Measurements from ENCODE around the gene MOGAT3. TPM values are rescaled to one million over a fixed set of nuclear protein-coding genes. Genes with fewer than 3 reads are reported as not detected.

MOGAT3 gene
- total RNA-seq, 2 experiments from 2014 or later: not detected

DNA sequence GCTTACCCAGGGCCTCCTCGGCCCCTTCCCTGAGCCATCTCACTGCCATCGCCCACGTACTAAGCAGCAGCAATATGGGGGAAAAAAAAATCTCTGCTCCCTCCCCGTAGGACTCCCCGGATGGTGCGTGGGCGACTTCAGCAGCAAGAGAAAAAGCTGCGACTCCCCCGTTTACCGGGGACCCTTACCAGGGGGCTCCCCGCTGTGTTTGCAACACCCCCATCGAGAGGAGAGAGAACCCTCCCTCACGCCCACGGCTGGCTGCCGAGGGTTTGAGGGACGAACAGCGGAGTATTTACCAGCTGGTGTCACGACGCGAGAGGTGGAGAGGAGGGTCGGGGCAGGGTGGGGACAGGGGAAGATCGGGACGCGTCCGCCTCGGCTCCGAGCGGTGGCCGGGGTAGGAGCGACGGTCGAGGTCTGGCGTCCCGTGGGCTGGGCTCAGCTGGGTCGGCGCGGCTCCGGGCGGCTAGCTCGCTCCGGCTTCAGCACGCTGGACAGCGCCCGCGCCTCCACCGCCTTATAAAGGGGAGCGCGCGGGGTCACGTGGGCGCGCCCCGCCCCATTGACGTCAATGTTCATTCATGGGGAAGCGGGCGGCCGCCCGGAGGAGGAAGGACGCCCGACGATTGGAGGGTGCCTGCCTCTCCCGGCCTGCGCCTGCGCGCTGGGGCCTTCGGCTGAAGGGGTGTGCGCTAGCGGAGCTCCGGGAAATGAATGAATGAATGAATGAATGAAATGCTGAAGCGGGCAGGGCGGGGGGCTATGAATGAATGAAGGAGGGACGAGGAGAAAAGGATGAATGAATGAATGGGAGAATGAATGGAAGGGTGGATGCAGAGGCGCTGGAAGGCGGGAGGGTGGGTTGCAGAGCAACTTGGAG is 35.5 kb downstream of the MOGAT3 start, which contains the start of gene VGF:
Gene VGF (minus strand): TSS at position 495 of the 883 bp plus-strand sequence. CDS start 726 bp downstream, outside the sequence.
- H3K27me3 Mint-ChIP-seq: peaks cover 63% of the 10 kb centered on the region
- H3K36me3 Mint-ChIP-seq (ENCODE audit: low read depth): peaks cover 6% of the 10 kb centered on the region
- ChIA-PET CTCF (interaction anchor here (0.6 to 2.3 kb wide), 6 partner anchors 9 to 938 kb away, joined by 3 to 13 read pairs (median 5); partner anchors contain the start of gene FIS1), POLR2A (no interaction called here)
- H3K9me3 Mint-ChIP-seq: no peaks in the 10 kb centered on the region
- DNase-seq: peak; percentile 94
- peak within 1 kb of the TSS; percentile 60 for H3K4me3 Mint-ChIP-seq
- H3K27ac Mint-ChIP-seq: peak within 1 kb of the TSS; percentile 52
- peaks cover 42% of the 10 kb centered on the region for H3K4me1 Mint-ChIP-seq

DNA sequence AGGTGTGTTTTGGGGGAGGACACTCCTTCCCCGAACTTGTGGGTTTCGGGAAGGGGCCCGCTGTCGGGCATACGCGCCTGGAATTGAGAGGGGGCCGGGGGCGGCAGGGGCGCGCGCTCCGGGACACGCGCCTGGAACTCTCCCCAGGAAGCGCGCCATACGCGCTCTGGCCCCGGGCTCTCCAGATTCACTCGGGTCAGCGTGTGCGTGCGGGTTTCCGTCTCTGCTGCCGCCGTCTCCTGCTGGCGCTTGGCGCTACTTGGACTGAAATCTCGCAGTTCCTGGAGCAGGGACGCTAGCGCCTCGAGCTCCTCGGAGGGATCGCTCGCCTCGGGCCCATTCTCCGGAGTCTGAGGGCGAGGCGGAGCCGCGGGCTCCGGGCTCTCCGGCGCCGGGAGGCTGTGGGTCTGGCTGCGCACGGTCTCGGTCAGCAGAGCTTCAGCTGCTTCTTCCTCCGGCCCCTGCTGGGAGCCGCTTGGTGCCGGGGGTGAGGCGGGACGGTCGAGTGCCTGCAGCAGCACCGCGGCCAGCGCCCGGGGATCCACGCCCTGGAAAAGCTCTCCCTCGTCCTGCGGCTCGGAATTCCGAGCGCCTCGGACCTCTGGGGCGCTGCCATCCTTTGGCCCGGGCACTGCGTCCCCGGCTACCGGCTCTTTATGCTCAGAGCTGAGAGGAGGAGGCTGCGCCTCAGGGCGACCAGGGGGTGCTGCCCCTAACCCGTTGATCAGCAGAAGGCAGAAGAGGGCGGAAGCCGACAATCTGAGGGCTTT is 36.6 kb downstream of the MOGAT3 start:
- H3K4me1 Mint-ChIP-seq: peaks cover 34% of the 10 kb centered on the region
- no peak overlapping the region for H3K27ac Mint-ChIP-seq
- H3K36me3 Mint-ChIP-seq (ENCODE audit: low read depth): peaks cover 8% of the 10 kb centered on the region
- DNase-seq: no peak
- no peaks in the 10 kb centered on the region for H3K9me3 Mint-ChIP-seq
- H3K27me3 Mint-ChIP-seq: peaks cover 52% of the 10 kb centered on the region
- H3K4me3 Mint-ChIP-seq: no peak overlapping the region
- POLR2A ChIA-PET: no interaction called here
- CTCF ChIA-PET: interaction anchor here (1.4 to 2.3 kb wide), 3 partner anchors 9 to 20 kb away, joined by 4 to 13 read pairs (median 13); no protein-coding TSS in a partner anchor

DNA sequence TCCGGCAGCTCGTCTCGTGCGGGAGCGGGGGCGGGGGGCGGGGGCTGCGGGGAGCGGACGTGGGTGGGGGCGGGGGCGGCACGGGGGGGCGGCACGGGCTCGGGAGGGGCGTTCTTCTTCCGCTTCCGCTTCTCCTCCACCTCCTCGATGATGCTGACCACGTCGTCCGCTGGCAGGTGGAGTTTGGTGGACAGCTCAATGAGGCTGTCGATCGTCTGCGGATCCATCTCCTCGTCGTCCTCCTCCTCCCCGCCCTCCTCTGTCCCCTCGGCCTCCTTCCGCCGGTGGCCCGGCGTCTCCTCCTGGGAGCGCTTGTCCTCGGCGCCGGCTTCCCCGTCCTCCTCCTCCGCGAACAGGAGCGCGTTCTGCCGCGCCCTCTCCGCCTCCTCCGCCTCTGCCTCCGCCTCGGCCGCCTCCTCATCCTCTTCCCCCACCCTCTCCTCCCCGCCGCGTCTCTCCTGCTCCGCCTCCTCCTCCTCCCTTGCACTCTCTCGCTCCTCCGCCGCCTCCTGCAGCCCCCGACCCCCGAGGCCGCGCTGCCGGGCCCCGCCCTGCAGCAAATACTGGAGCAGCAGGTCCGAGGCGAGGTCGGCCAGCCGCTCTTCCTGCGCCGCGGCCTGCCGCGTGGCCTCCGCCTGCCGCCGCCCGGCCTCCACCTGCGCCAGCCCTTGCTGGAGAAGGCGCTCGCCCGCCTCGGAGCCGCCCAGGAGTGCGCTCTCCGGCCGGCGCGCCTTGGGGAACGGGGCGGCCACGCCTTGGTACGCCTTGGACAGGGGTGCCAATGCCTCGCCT is 37.4 kb downstream of the MOGAT3 start:
- peak; percentile 56 for DNase-seq

DNA sequence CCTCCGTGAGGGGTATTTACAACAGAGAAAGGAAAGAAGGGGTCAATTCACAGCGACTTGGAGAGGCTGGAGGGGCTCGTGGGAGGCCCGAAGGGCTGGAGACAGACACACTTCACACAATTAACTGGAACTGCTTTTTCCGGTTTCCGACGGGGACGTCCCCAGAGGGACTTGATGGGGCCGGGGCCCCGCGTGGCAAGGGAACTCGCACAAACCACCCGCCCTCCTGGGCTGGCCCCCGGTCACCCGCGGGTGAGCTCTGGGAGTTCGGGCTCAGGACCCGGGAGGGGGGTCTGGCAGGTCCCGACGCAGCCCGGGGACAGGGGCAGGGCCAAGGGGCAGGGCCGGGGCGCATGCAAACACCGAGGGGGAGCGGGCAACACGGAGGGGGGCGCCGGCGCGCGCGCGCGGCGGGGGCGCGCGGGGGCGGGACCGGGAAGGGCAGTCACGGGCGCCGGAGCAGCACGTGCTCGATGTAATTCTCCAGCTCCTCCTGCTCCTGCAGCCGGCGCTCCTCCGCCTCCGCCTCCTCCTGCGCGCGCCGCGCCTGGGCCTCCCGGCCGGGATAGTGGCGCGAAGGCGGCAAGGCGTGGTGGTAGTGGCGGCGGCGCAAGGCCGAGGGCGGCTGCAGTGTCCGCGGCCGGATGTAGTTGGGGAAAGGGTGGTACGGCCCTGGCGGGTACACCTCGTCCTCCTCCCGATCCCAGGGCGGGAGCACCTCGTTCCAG is 38.1 kb downstream of the MOGAT3 start:
- Mint-ChIP-seq H3K27ac (no peak overlapping the region), H3K4me1 (peaks cover 27% of the 10 kb centered on the region), H3K9me3 (no peaks in the 10 kb centered on the region), H3K4me3 (peak overlapping the region; percentile 62), H3K27me3 (peaks cover 40% of the 10 kb centered on the region), H3K36me3 (ENCODE audit: low read depth) (peaks cover 12% of the 10 kb centered on the region)
- ChIA-PET CTCF (interaction anchor here (0.5 to 1.2 kb wide), 3 partner anchors 16 to 85 kb away, joined by 3 read pairs; no protein-coding TSS in a partner anchor), POLR2A (no interaction called here)
- DNase-seq: no peak

More for the DNA sequence above, 37.4 kb downstream of the MOGAT3 start:
- H3K4me1 Mint-ChIP-seq: peaks cover 29% of the 10 kb centered on the region
- H3K27me3 Mint-ChIP-seq: peaks cover 47% of the 10 kb centered on the region
- H3K36me3 Mint-ChIP-seq (ENCODE audit: low read depth): peaks cover 12% of the 10 kb centered on the region
- H3K27ac Mint-ChIP-seq: no peak overlapping the region
- ChIA-PET POLR2A (no interaction called here), CTCF (interaction anchor here (1.0 to 1.2 kb wide), 2 partner anchors 17 to 41 kb away, joined by 3 read pairs; no protein-coding TSS in a partner anchor)
- H3K9me3 Mint-ChIP-seq: no peaks in the 10 kb centered on the region
- peak overlapping the region; percentile 72 for H3K4me3 Mint-ChIP-seq

DNA sequence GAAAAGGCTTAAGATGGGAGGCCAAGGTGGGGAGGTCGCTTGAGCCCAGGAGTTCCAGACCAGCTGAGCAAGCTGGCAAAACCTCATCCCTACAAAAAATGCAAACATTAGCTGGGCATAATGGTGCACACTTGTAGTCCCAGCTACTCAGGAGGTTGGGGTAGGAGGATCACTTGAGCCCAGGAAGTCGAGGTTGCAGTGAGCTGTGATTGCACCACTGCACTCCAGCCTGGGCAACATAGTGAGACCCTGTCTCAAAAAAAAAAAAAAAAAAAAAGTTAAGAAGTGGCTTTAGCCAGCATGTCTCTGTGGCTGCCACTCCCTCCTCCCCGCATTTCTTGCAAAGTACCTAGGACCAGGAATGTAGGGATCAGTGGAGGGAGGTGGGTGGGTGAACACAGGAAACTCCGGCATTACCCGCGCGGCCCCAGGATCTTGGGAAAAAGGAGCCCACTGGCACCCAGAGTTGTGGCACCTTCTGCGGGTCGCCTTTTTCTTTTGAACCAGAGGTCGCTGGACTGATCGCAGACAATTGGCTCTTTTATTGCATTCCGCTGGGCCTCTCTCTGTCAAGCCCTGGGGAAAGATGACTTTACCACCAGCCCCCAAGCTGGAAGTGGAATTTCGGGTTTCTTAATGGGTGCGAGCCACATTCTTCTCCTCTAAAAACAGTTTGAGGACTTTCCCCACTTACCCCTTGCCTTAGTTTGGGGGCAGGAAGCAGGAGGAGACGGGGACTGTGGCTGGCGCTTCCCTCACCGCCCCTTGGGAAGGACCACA is 39.0 kb downstream of the MOGAT3 start:
- no peak overlapping the region for H3K27ac Mint-ChIP-seq
- ChIA-PET POLR2A (no interaction called here), CTCF (interaction anchor here (1.0 to 1.4 kb wide), 2 partner anchors 12 to 18 kb away, joined by 4 to 5 read pairs; no protein-coding TSS in a partner anchor)
- H3K9me3 Mint-ChIP-seq: no peaks in the 10 kb centered on the region
- peaks cover 23% of the 10 kb centered on the region for H3K4me1 Mint-ChIP-seq
- H3K4me3 Mint-ChIP-seq: peak overlapping the region; percentile 62
- DNase-seq: no peak
- H3K27me3 Mint-ChIP-seq: peaks cover 31% of the 10 kb centered on the region
- H3K36me3 Mint-ChIP-seq (ENCODE audit: low read depth): peaks cover 13% of the 10 kb centered on the region

DNA sequence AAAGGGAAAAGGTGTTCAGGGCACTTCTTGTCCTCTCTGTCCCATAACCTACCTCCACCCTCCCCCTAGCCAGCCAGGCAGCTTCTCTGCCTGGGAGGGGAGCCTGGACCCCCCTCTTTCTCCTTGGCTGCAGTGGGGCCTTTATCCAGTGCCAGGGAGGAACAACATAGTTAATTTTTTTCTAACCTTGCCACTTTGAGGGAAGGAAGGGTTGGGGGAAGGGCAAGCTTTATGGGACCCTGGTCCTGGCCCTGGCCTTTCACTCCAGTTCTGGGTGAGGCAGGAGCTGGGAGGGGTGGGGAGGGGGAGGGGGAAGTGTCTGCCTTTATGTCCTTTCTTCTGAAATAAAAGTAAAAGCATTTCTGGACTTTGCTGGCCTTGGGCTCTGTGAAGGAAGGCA is 39.9 kb downstream of the MOGAT3 start:
- H3K36me3 Mint-ChIP-seq (ENCODE audit: low read depth): peaks cover 18% of the 10 kb centered on the region
- DNase-seq: no peak
- POLR2A ChIA-PET: no interaction called here

DNA sequence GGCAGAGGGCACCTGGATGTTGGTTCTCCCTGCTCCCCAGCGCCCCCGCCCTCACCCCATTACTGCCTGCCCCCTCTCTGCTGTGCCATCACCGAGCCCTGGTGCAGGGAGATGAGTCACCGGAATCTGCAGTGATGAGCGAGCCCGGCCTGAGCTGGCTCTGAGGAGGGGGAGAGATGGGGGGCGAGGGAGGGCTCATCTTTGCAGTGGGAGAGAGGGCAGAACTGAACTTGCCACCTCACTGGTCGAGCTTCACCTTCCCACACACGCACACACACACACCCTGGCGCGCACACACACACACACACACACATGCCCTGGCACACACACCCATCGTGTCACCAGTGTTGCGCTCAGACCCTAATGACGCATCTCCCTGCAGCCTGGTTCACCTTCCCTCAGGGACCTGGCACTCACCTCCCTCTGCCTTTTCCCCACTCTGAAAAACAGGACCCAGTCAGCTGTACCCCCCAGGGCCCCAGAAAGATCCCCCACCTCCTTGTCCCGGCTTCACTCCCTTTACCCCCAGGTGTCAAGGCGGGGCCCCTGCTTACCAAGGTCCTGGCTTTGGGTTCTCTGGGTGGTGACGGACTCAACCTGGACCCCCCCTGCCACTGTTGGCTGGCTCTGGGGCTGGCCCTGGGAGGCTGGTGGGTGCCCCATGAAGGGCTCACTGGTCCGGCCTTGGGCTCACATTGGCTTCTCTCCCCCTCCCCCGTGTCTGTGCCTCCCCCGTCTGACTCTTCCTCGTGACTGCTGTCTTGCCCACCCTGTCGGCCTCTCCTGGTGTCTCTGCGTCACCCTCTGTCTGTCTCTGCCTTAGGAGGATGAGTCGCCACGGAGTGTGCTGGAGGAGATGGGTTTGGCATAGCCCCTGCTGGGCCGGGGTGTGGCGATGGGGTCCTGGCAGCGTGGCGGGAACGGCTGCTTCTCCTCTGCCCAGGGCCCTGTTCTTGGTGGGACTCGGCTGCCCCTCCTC is 40.9 kb downstream of the MOGAT3 start:
- POLR2A ChIA-PET: no interaction called here
- H3K36me3 Mint-ChIP-seq (ENCODE audit: low read depth): peaks cover 16% of the 10 kb centered on the region

More for the DNA sequence above, 39.9 kb downstream of the MOGAT3 start:
- no peak overlapping the region for H3K4me3 Mint-ChIP-seq
- peaks cover 22% of the 10 kb centered on the region for H3K4me1 Mint-ChIP-seq
- CTCF ChIA-PET: interaction anchor here (0.6 to 1.4 kb wide), 3 partner anchors 13 to 44 kb away, joined by 3 to 5 read pairs (median 4); no protein-coding TSS in a partner anchor
- peaks cover 23% of the 10 kb centered on the region for H3K27me3 Mint-ChIP-seq
- H3K27ac Mint-ChIP-seq: no peak overlapping the region
- H3K9me3 Mint-ChIP-seq: no peaks in the 10 kb centered on the region

DNA sequence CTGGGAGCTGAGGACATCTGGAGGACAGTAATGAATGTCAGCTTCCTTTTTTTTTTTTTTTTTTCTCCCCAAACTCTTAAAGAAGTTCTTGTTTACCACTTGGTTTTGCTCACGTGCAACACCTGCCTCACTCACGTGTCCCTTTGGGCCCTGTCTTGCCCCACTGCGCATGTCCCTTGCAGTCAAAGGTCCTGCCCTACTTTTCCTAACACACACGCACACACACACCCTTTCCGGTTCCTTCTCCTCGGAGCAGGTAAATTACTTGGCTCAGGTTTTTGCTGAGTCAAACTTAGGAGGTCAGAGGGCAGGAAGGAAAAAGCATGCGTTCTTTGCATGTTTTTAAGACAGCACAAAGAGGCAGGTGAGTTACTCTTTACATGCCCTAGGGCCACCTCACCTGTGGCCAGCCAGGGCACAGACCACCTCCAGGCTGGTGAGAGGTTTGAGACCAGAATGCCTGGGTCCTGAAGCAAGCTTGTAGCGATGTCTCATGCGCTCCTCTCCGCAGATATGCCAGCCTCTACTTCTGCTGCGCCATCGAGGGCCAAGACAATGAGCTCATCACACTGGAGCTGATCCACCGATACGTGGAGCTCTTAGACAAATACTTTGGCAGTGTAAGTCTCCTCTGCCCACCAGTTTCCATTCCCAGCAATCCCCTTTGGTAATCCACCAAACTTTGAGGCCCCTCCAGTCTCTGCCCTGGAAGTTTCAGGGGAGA is 43.8 kb downstream of the MOGAT3 start:
- CTCF ChIA-PET: interaction anchor here (0.7 to 3.2 kb wide), 11 partner anchors 9 to 135 kb away, joined by 3 to 17 read pairs (median 4); partner anchors contain the start of genes SERPINE1 and VGF
- H3K27ac Mint-ChIP-seq: no peak overlapping the region

More for the DNA sequence above, 40.9 kb downstream of the MOGAT3 start:
- DNase-seq: no peak
- CTCF ChIA-PET: interaction anchor here (1.8 kb wide), 1 partner anchor 14 kb away, joined by 5 read pairs; no protein-coding TSS in a partner anchor
- Mint-ChIP-seq H3K27ac (no peak overlapping the region), H3K27me3 (peaks cover 14% of the 10 kb centered on the region), H3K4me1 (peaks cover 22% of the 10 kb centered on the region), H3K9me3 (no peaks in the 10 kb centered on the region), H3K4me3 (no peak overlapping the region)

DNA sequence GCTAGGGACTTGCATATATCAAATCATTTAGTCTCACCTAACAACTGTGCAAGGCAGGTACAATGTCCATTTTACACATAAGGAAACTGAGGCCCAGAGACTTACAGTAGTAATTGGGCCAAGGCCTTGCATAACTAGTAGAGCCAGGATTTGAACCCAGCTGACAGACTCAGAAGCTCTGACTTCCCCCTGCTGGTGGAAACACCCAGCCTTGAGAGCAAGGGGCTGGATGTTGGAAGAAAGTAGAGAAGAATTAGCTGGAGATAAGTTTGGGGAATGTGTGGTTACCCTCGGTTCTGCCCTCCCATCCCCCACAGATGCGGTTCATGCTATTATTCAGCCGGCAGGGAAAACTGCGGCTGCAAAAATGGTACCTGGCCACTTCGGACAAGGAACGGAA is 44.6 kb downstream of the MOGAT3 start:
- peaks cover 18% of the 10 kb centered on the region for H3K4me1 Mint-ChIP-seq
- ChIA-PET CTCF (interaction anchor here (0.7 to 3.2 kb wide), 5 partner anchors 9 to 33 kb away, joined by 3 to 17 read pairs (median 5); partner anchors contain the start of genes SERPINE1 and VGF), POLR2A (no interaction called here)
- H3K27me3 Mint-ChIP-seq: peaks cover 12% of the 10 kb centered on the region
- H3K36me3 Mint-ChIP-seq (ENCODE audit: low read depth): peaks cover 14% of the 10 kb centered on the region
- no peak for DNase-seq
- no peak overlapping the region for H3K27ac Mint-ChIP-seq
- H3K4me3 Mint-ChIP-seq: no peak overlapping the region
- H3K9me3 Mint-ChIP-seq: no peaks in the 10 kb centered on the region

More for the DNA sequence above, 43.8 kb downstream of the MOGAT3 start:
- H3K4me1 Mint-ChIP-seq: peaks cover 19% of the 10 kb centered on the region
- H3K27me3 Mint-ChIP-seq: peaks cover 13% of the 10 kb centered on the region
- no peak overlapping the region for H3K4me3 Mint-ChIP-seq
- H3K9me3 Mint-ChIP-seq: no peaks in the 10 kb centered on the region
- POLR2A ChIA-PET: no interaction called here
- no peak for DNase-seq
- H3K36me3 Mint-ChIP-seq (ENCODE audit: low read depth): peaks cover 16% of the 10 kb centered on the region

Measured in activated CD4-positive, alpha-beta T cell treated with anti-CD3 and anti-CD28 coated beads, Interleukin-2, amount 10 ng/mL, durations not matched to agents 7 days and 5 days (primary cell).